ENCODE measurements around the gene STK10.

Gene STK10

GRCh38 chr5:172142709-172143215 lies 45.3 kb downstream of the STK10 start:
- no peak for DNase-seq

- DNase-seq = no peak
Measured at GRCh38 chr5:172141949-172142319, 46.1 kb downstream of the STK10 start.

GRCh38 chr5:172140866-172141265 lies 47.2 kb downstream of the STK10 start:
- DNase-seq = no peak

GRCh38 chr5:172140120-172140519 lies 47.9 kb downstream of the STK10 start:
- DNase-seq = no peak

GRCh38 chr5:172137046-172137445 lies 51.0 kb downstream of the STK10 start:
- DNase-seq = no peak

- peak; percentile 96 to 100 (median 98) for DNase-seq
Measured at GRCh38 chr5:172133359-172134029, 54.5 kb downstream of the STK10 start.

GRCh38 chr5:172131690-172132089 lies 56.3 kb downstream of the STK10 start:
- peak in 1 of 4 experiments; percentile 22 for DNase-seq

- peak; percentile 77 to 92 (median 86) for DNase-seq
Measured at GRCh38 chr5:172129256-172129910, 58.6 kb downstream of the STK10 start.

- no peak for DNase-seq
Measured at GRCh38 chr5:172127581-172127980, 60.4 kb downstream of the STK10 start.

GRCh38 chr5:172123269-172123692 lies 64.7 kb downstream of the STK10 start:
- DNase-seq = peak; percentile 36 to 59 (median 48)

- DNase-seq = no peak
Measured at GRCh38 chr5:172119921-172120688, 67.9 kb downstream of the STK10 start.

GRCh38 chr5:172118891-172119290 lies 69.1 kb downstream of the STK10 start:
- peak in 1 of 4 experiments; percentile 14 for DNase-seq

- DNase-seq = peak; percentile 65 to 84 (median 70)
Measured at GRCh38 chr5:172117977-172118701, 69.9 kb downstream of the STK10 start.

GRCh38 chr5:172115541-172115982 lies 72.5 kb downstream of the STK10 start:
- peak; percentile 51 to 69 (median 62) for DNase-seq

GRCh38 chr5:172114875-172115422 lies 73.1 kb downstream of the STK10 start:
- DNase-seq = peak; percentile 96 to 99 (median 96)

GRCh38 chr5:172113036-172113435 lies 75.0 kb downstream of the STK10 start:
- DNase-seq = peak in 1 of 4 experiments; percentile 34

GRCh38 chr5:172111852-172112225 lies 76.2 kb downstream of the STK10 start:
- no peak for DNase-seq

GRCh38 chr5:172110921-172111851 lies 76.8 kb downstream of the STK10 start:
- DNase-seq = peak; percentile 86 to 93 (median 88)

GRCh38 chr5:172110260-172110815 lies 77.7 kb downstream of the STK10 start:
- no peak for DNase-seq

GRCh38 chr5:172109749-172110148 lies 78.3 kb downstream of the STK10 start:
- no peak for DNase-seq

GRCh38 chr5:172107571-172107970 lies 80.5 kb downstream of the STK10 start:
- no peak for DNase-seq

Measured in suppressor macrophage (primary cell).